DOHH2 (cell line): ENCODE measurements around the gene ARID1B.

Source experiments
- CTCF ChIP-seq: fragments of 200-600 bp; sonication (generic); IDR thresholded peaks from one replicate; pipeline ENCODE4 v1.5.1; 2014; ENCODE audit warnings: antibody characterized with exemption, mild to moderate bottlenecking, low read depth, low read length; ENCODE audit not compliant: poor library complexity, severe bottlenecking
- EZH2phosphoT487 ChIP-seq: fragments of 200-600 bp; sonication (generic); IDR thresholded peaks from 2 replicates; pipeline ENCODE4 v1.6.1; 2017; ENCODE audit warnings: borderline replicate concordance, mild to moderate bottlenecking, antibody characterized with exemption, low read length, moderate library complexity, mixed read lengths

GRCh38 chr6:157077251-157077650 lies 300.1 kb downstream of the ARID1B start:
- TF ChIP-seq CTCF = no peak
- no peak for TF ChIP-seq EZH2phosphoT487
